ENCODE measurements around the gene TRPM3. TPM values are rescaled to one million over a fixed set of nuclear protein-coding genes. Genes with fewer than 3 reads are reported as not detected.

The TRPM3 gene
- total RNA-seq, 4 donors from 2014 or later: 0.11 to 1.3 (median 0.21) TPM

DNA sequence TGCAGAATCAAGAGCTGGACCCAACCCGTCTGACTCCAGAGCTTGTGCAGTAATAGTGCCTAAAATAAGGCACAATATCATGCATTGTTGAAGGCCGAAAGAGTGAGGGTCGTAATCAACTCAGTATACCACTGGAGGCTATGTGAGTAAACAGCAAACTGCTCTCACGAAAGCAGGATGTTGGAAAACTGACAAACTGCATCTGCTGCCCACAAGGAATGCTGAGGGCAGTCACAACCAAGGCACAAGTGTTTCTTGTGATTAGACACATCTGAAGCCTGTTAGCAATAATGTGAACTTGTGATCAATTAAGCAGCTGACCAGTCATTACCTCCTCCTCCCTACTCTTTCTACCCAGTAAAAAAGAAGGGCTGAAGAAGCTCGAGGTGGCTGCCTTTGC is 48.8 kb downstream of the TRPM3 start:
- H3K9me3 ChIP-seq: no peaks in the 10 kb centered on the region
- no peak overlapping the region for H3K4me3 ChIP-seq
- no peaks in the 10 kb centered on the region for H3K27me3 ChIP-seq
- 59% methylated on average over 5 of the region's 5 CpGs for WGBS
- TF ChIP-seq, protein P1, sequence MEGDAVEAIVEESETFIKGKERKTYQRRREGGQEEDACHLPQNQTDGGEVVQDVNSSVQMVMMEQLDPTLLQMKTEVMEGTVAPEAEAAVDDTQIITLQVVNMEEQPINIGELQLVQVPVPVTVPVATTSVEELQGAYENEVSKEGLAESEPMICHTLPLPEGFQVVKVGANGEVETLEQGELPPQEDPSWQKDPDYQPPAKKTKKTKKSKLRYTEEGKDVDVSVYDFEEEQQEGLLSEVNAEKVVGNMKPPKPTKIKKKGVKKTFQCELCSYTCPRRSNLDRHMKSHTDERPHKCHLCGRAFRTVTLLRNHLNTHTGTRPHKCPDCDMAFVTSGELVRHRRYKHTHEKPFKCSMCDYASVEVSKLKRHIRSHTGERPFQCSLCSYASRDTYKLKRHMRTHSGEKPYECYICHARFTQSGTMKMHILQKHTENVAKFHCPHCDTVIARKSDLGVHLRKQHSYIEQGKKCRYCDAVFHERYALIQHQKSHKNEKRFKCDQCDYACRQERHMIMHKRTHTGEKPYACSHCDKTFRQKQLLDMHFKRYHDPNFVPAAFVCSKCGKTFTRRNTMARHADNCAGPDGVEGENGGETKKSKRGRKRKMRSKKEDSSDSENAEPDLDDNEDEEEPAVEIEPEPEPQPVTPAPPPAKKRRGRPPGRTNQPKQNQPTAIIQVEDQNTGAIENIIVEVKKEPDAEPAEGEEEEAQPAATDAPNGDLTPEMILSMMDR (IDR thresholded peaks at IDR 0.05): no peak
- TF ChIP-seq POLR2AphosphoS5 (IDR thresholded peaks at IDR 0.05): no peak
- no peak for TF ChIP-seq EP300 (IDR thresholded peaks at IDR 0.05)
- no peak for TF ChIP-seq POLR2A (IDR thresholded peaks at IDR 0.05)
- no peak overlapping the region for H3K27ac ChIP-seq
- no peaks in the 10 kb centered on the region for H3K4me1 ChIP-seq
- no peaks in the 10 kb centered on the region for H3K36me3 ChIP-seq
- no peak for DNase-seq (ENCODE audit: low spot score in 2 of 2)

DNA sequence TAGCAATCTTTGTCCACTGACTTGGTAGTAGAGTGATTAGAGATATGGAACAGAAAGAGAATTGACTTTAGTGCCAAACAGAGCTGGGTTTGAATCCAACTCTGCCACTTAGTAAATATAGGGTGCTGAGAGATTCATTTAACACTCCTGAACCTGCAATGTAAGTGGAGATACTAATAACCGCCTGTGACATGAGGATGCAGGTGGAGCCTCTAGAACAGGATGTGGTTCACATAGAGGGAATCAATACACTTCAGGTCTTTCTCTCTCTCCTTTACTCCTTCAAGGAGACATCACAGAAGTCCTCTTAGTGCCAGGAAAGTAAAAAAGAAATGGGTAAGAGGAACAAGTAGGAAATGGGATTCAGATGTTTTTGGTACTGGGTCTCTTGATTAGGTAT is 49.8 kb downstream of the TRPM3 start:
- H3K27ac ChIP-seq: no peak overlapping the region
- no peak for TF ChIP-seq POLR2A (IDR thresholded peaks at IDR 0.05)
- TF ChIP-seq EP300 (IDR thresholded peaks at IDR 0.05): no peak
- DNase-seq (ENCODE audit: low spot score in 2 of 2): no peak
- H3K4me3 ChIP-seq: no peak overlapping the region
- H3K36me3 ChIP-seq: no peaks in the 10 kb centered on the region
- WGBS: 100% methylated on average over 1 of the region's 1 CpG
- H3K4me1 ChIP-seq: no peaks in the 10 kb centered on the region
- no peaks in the 10 kb centered on the region for H3K9me3 ChIP-seq
- H3K27me3 ChIP-seq: no peaks in the 10 kb centered on the region

DNA sequence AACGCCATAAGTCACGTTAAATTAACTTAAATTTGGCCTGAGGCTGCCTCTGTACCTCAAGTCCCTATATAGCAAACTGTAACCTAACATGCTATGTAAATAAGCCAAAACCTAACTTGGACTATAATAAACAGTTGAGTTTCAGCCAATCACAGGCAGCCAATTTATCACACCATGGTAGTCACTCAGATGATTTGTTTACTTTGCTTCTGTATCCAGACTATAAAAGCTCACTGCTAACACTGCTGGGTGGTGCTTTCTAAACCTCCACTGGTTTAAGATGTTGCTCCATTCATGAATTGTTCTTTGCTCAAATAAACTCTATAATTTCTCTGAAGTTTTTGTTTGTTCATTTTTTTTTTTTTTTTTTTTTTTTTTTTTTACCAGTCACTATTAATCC is 62.8 kb downstream of the TRPM3 start:
- H3K9me3 ChIP-seq: no peaks in the 10 kb centered on the region
- no peaks in the 10 kb centered on the region for H3K36me3 ChIP-seq
- no peaks in the 10 kb centered on the region for H3K4me1 ChIP-seq
- TF ChIP-seq POLR2AphosphoS5 (IDR thresholded peaks at IDR 0.05) (no peak), EP300 (IDR thresholded peaks at IDR 0.05) (no peak), POLR2A (IDR thresholded peaks at IDR 0.05) (no peak)
- TF ChIP-seq, protein P1 (IDR thresholded peaks at IDR 0.05): no peak
- WGBS: 77% methylated on average over 2 of the region's 2 CpGs
- no peak overlapping the region for H3K4me3 ChIP-seq
- H3K27ac ChIP-seq: no peak overlapping the region
- no peaks in the 10 kb centered on the region for H3K27me3 ChIP-seq
- no peak for DNase-seq (ENCODE audit: low spot score in 2 of 2)

DNA sequence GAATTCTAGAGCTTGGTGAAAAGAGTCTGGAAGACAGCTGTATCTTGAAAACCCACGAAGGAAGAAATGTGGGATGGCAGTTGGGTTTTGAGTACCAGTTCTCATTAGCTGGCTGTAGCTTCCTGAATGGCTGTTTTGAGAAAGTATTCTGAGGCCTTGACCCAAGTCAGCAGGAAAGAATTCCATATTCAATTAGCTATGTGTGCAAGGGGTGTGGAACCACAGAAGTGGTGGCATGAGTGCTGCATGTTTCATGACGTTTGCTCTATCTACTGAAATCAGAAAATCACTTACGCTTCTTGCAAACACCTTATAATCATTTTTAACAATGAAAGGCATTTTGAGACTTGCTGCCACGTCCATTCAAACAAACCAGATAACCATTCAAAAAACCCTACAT is 69.1 kb downstream of the TRPM3 start:
- no peak for DNase-seq (ENCODE audit: low spot score in 2 of 2)
- Histone ChIP-seq H3K4me1 (no peaks in the 10 kb centered on the region), H3K27ac (no peak overlapping the region), H3K27me3 (no peaks in the 10 kb centered on the region), H3K4me3 (no peak overlapping the region), H3K9me3 (no peaks in the 10 kb centered on the region), H3K36me3 (no peaks in the 10 kb centered on the region)
- no peak for TF ChIP-seq POLR2AphosphoS5 (IDR thresholded peaks at IDR 0.05)
- no peak for TF ChIP-seq POLR2A (IDR thresholded peaks at IDR 0.05)
- TF ChIP-seq EP300 (IDR thresholded peaks at IDR 0.05): no peak
- TF ChIP-seq, protein P1 (IDR thresholded peaks at IDR 0.05): no peak
- 68% methylated on average over 4 of the region's 4 CpGs for WGBS

GRCh38 chr9:71048280-71048679 is 73.1 kb downstream of the TRPM3 start:
- TF ChIP-seq EP300 (IDR thresholded peaks at IDR 0.05): no peak
- no peak for TF ChIP-seq POLR2AphosphoS5 (IDR thresholded peaks at IDR 0.05)
- no peak for TF ChIP-seq POLR2A (IDR thresholded peaks at IDR 0.05)
- TF ChIP-seq, protein P1 (IDR thresholded peaks at IDR 0.05): no peak
- Histone ChIP-seq H3K36me3 (no peaks in the 10 kb centered on the region), H3K9me3 (no peaks in the 10 kb centered on the region), H3K27ac (no peak overlapping the region), H3K4me1 (no peaks in the 10 kb centered on the region), H3K27me3 (no peaks in the 10 kb centered on the region), H3K4me3 (no peak overlapping the region)
- DNase-seq (ENCODE audit: low spot score in 2 of 2): no peak
- 61% methylated on average over 4 of the region's 4 CpGs for WGBS

DNA sequence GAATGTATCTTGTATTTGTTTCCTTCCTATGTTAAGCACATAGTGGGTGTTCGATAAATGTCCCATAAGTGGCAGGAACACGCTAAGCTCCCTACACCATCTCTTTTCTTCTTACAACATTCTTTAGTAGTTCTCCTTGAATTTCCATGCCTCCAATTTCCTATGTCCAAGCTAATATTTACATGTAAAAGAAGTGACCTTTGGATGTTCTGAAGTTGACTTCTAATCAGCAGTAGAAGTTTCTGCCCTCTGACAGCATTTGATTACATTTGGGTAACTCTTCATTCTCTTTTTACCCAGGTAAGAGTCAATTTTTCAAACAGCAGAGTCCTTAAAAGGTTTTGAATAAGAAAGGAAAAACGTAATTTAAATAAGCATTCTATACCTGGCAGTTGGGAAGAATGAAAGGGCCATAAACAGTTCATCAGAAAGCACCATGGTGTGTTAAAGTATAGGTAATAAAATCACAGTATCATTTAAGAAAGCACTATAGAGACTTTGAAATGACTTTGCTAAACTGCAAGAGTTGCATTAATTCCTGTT is 78.9 kb downstream of the TRPM3 start:
- no peaks in the 10 kb centered on the region for H3K4me1 ChIP-seq
- H3K27me3 ChIP-seq: no peaks in the 10 kb centered on the region
- no peak overlapping the region for H3K27ac ChIP-seq
- 70% methylated on average over 3 of the region's 3 CpGs for WGBS
- no peaks in the 10 kb centered on the region for H3K9me3 ChIP-seq
- DNase-seq (ENCODE audit: low spot score in 2 of 2): no peak
- no peaks in the 10 kb centered on the region for H3K36me3 ChIP-seq
- no peak overlapping the region for H3K4me3 ChIP-seq
- TF ChIP-seq POLR2A (IDR thresholded peaks at IDR 0.05) (no peak), POLR2AphosphoS5 (IDR thresholded peaks at IDR 0.05) (no peak), EP300 (IDR thresholded peaks at IDR 0.05) (no peak)
- TF ChIP-seq, protein P1 (IDR thresholded peaks at IDR 0.05): no peak
